HepG2 (cell line): ENCODE data around the gene FBRSL1.

Source experiments
- CHCHD3 ChIP-seq: sonication (generic); formaldehyde crosslinking; IDR thresholded peaks from 2 replicates; pipeline ENCODE4 v1.8.0; 2022; ENCODE audit warnings: mild to moderate bottlenecking, missing genetic modification reagents, moderate library complexity
- CTCF ChIP-seq: sonication (generic); formaldehyde crosslinking; IDR thresholded peaks from 2 replicates; pipeline ENCODE4 v1.5.0; 2020; ENCODE audit warnings: mild to moderate bottlenecking, missing genetic modification reagents, moderate library complexity
- ELF1 ChIP-seq: sonication (generic); formaldehyde crosslinking; IDR thresholded peaks from 2 replicates; pipeline ENCODE4 v1.4.0; 2020; ENCODE audit warnings: missing genetic modification reagents
- EP300 ChIP-seq, 3 experiments: sonication (generic) in 1 of 3; formaldehyde crosslinking in 1 of 3; IDR thresholded peaks; 2 replicates each; pipeline versions ENCODE4 v1.5.1 to v1.6.1; 2011 to 2020; ENCODE audit warnings: low read depth in 2 of 3, low read length in 2 of 3, borderline replicate concordance in 1 of 3, improper control_type of control experiment in 1 of 3, mild to moderate bottlenecking in 1 of 3, missing genetic modification reagents in 1 of 3, moderate library complexity in 1 of 3
- MAX ChIP-seq: IDR thresholded peaks from 2 replicates; pipeline ENCODE4 v1.6.1; 2012; ENCODE audit warnings: inconsistent platforms
- NFYB ChIP-seq: sonication (generic); formaldehyde crosslinking; IDR thresholded peaks from 2 replicates; pipeline ENCODE4 v1.4.0; 2020; ENCODE audit warnings: missing genetic modification reagents
- POLR2A ChIP-seq, 2 experiments: IDR thresholded peaks; 2 replicates each; pipeline ENCODE4 v1.6.1; 2011; ENCODE audit warnings: low read depth in 2 of 2, low read length in 2 of 2, mild to moderate bottlenecking in 1 of 2, moderate library complexity in 1 of 2; ENCODE audit not compliant: insufficient read depth in 1 of 2
- POLR2AphosphoS5 ChIP-seq: IDR thresholded peaks from 2 replicates; pipeline ENCODE4 v1.6.1; 2012; ENCODE audit warnings: low read depth, low read length
- SMAD1 ChIP-seq: sonication (generic); formaldehyde crosslinking; IDR thresholded peaks from 2 replicates; pipeline ENCODE4 v1.4.0; 2020; ENCODE audit warnings: missing genetic modification reagents, low read depth, mild to moderate bottlenecking, borderline replicate concordance
- ZNF18 ChIP-seq: sonication (generic); formaldehyde crosslinking; IDR thresholded peaks from 2 replicates; pipeline ENCODE4 v1.8.0; 2022; ENCODE audit warnings: mild to moderate bottlenecking, missing genetic modification reagents; ENCODE audit not compliant: insufficient replicate concordance
- ZNF367 ChIP-seq: sonication (generic); formaldehyde crosslinking; IDR thresholded peaks from 2 replicates; pipeline ENCODE4 v1.4.0; 2020; ENCODE audit warnings: missing genetic modification reagents, borderline replicate concordance
- ZNF441 ChIP-seq: sonication (generic); formaldehyde crosslinking; IDR thresholded peaks from 2 replicates; pipeline ENCODE4 v1.7.0; 2021; ENCODE audit warnings: missing genetic modification reagents, borderline replicate concordance
- ZNF546 ChIP-seq: sonication (generic); formaldehyde crosslinking; conservative IDR thresholded peaks from 2 replicates; pipeline ENCODE4 v1.8.1; 2023; ENCODE audit warnings: mild to moderate bottlenecking, missing genetic modification reagents
- ZNF7 ChIP-seq: IDR thresholded peaks from 2 replicates; pipeline ENCODE4 v1.6.1; 2016; ENCODE audit warnings: missing biosample characterization, missing genetic modification reagents

GRCh38 chr12:132528564-132529106, 38.7 kb downstream of the FBRSL1 start:
- TF ChIP-seq POLR2A (IDR thresholded peaks at IDR 0.05; ENCODE audit: insufficient read depth in 1 of 2, low read depth in 2 of 2, low read length in 2 of 2) (no peak), ZNF18 (CRISPR knock-in tag) (no peak), EP300 (IDR thresholded peaks at IDR 0.05; ENCODE audit: low read depth in 2 of 2, low read length in 2 of 2) (no peak), EP300 (CRISPR knock-in tag; IDR thresholded peaks at IDR 0.05; ENCODE audit: borderline replicate concordance) (no peak), CTCF (no peak), ZNF546 (CRISPR knock-in tag) (no peak), SMAD1 (CRISPR knock-in tag) (no peak), MAX (no peak), CHCHD3 (no peak), ELF1 (no peak), ZNF441 (CRISPR knock-in tag) (no peak), NFYB (CRISPR knock-in tag) (no peak), POLR2AphosphoS5 (no peak), ZNF367 (no peak), ZNF7 (no peak)
